ENCODE results near the gene SBK2.

GRCh38 chr19:55526216-55527196 is 10.4 kb downstream of the SBK2 start:
- TF ChIP-seq CTCF (conservative IDR thresholded peaks at IDR 0.05 in 1 of 2, IDR thresholded peaks at IDR 0.05 in 1 of 2; ENCODE audit: low read depth in 1 of 2, low read length in 2 of 2) (no peak), EZH2 (IDR thresholded peaks at IDR 0.05; ENCODE audit: low read length, missing control alignments) (no peak)
